Fibroblast of mammary gland (primary cell): ENCODE measurements around the gene C1QTNF12.
"Not testable (repeated sequence)": the region's sequence is repeated elsewhere in the genome, so short reads cannot be mapped to it uniquely, and the experiment has no call there.

Experiments used
- DNase-seq: peaks from one replicate; pipeline ENCODE4 v3.0.0-alpha.2; 2010; ENCODE audit warnings: low read depth
- H3K4me3 ChIP-seq: 2 replicates; pipeline ENCODE4 v1.5.1; 2011; ENCODE audit warnings: low read depth, mild to moderate bottlenecking, low read length, moderate library complexity; ENCODE audit not compliant: control insufficient read depth
- TF ChIP-seq, protein P1 (sequence below): conservative IDR thresholded peaks from 2 replicates; pipeline ENCODE4 v1.5.1; 2011; ENCODE audit warnings: low read depth, low read length, inconsistent platforms; ENCODE audit not compliant: control insufficient read depth, insufficient read depth

The C1QTNF12 gene

DNA sequence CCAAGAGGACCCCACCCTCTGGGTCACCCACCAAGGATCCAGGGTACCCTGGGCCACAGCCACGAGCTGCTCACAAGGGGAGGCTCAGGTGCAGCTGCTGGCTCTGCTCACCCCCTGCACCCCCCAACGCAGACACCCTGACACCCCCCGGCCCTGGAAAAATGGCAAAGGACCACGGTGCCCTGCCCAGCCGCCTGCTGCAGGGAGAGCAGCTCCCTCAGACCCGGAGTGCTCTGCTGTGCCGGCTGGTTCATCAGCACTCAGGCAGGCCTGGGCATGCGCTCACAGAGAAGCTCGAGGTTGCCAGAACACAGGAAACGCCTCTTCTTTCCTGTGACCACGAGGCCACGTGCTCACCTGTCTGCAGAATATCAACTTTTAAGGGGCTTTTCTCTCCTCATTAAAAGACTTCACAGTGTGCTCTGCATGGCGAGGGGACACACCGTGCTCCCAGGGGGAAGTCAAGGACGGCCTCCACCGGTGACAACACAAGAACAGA lies 4.3 kb upstream of the C1QTNF12 start:
- TF ChIP-seq, protein P1, sequence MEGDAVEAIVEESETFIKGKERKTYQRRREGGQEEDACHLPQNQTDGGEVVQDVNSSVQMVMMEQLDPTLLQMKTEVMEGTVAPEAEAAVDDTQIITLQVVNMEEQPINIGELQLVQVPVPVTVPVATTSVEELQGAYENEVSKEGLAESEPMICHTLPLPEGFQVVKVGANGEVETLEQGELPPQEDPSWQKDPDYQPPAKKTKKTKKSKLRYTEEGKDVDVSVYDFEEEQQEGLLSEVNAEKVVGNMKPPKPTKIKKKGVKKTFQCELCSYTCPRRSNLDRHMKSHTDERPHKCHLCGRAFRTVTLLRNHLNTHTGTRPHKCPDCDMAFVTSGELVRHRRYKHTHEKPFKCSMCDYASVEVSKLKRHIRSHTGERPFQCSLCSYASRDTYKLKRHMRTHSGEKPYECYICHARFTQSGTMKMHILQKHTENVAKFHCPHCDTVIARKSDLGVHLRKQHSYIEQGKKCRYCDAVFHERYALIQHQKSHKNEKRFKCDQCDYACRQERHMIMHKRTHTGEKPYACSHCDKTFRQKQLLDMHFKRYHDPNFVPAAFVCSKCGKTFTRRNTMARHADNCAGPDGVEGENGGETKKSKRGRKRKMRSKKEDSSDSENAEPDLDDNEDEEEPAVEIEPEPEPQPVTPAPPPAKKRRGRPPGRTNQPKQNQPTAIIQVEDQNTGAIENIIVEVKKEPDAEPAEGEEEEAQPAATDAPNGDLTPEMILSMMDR, result no peak
- H3K4me3 ChIP-seq, result no peak overlapping the region
- no peak for DNase-seq

DNA sequence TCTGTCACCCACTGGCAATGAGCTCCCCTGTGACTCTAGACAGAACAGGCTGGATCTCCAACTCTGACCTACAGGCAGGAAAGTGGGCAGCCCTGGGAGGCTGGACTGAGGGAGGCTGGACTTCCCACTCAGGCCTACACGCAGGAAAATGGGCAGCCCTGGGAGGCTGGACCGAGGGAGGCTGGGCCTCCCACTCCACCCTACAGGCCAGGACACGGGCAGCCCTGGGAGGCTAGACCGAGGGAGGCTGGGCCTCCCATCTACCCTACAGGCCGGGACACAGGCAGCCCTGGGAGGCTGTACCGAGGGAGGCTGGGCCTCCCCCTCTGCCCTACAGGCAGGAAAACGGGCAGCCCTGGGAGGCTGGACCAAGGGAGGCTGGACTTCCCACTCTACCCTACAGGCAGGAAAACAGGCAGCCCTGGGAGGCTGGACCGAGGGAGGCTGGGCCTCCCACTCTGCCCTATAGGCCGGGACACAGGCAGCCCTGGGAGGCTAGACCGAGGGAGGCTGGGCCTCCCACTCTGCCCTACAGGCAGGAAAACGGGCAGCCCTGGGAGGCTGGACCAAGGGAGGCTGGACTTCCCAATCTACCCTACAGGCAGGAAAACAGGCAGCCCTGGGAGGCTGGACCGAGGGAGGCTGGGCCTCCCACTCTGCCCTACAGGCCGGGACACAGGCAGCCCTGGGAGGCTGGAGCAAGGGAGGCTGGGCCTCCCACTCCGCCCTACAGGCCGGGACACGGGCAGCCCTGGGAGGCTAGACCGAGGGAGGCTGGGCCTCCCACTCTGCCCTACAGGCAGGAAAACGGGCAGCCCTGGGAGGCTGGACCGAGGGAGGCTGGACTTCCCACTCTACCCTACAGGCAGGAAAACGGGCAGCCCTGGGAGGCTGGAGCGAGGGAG lies 1.7 kb upstream of the C1QTNF12 start:
- DNase-seq, H3K4me3 ChIP-seq: not testable (repeated sequence)

GRCh38 chr1:1247341-1247913 lies 905 bp upstream of the C1QTNF12 start:
- no peak for DNase-seq
- H3K4me3 ChIP-seq, result no peak overlapping the region
- TF ChIP-seq, protein P1, result no peak

DNA sequence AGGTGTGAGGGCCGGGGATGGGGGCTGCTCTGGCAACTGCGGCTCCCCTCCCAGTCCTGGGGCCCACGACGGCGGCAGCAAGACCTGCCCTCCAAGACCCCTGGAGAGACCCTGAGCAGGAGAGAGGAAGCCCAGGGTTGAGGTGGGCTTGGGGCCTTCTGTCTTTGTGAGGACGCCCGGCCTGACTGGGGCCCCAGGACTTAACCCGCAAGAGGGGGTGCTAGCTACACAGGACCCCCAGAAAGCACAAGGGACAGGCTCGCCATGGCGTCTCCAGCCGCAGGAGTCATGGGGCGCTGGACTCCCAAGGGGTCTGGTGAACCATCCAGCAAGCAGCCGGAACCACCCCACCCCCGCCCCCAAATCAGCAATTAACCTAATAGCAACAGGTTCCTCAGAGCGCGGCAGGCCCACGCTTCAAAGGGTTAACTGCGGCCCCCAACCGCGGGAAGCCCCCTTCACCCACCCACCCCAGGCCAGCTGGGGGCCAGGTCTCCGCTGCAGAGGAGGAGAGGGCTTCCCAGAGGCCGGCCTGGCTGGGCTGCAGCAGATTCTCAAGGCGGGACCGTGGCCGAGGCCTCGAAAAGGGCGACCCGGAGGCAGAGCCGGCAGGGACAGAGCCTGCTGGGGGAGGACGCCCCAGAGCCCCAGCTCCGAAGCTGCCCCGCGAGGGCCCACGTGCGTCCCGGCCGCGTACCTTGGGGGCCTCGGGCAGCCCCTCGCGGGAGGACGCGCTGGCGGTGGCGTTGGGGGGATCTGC lies 525 bp downstream of the C1QTNF12 start:
- DNase-seq, result no peak
- TF ChIP-seq, protein P1, result no peak
- no peak overlapping the region for H3K4me3 ChIP-seq

GRCh38 chr1:1245178-1245816 lies 1.2 kb downstream of the C1QTNF12 start:
- no peak overlapping the region for H3K4me3 ChIP-seq
- DNase-seq, result no peak
- TF ChIP-seq, protein P1, result no peak

GRCh38 chr1:1244192-1244811 lies 2.2 kb downstream of the C1QTNF12 start:
- no peak for DNase-seq
- H3K4me3 ChIP-seq, result no peak overlapping the region
- TF ChIP-seq, protein P1, result no peak
